ENCODE data around the gene PROSER3. TPM values are rescaled to one million over a fixed set of nuclear protein-coding genes. Genes with fewer than 3 reads are reported as not detected.
A peak's percentile ranks its signal among the peaks of the same experiment; 100 is the strongest.

The PROSER3 gene
- total RNA-seq, 1 donor = 5.8 TPM

GRCh38 chr19:35774274-35775045 lies 16.5 kb downstream of the PROSER3 start:
- TF ChIP-seq CTCF (IDR thresholded peaks at IDR 0.05; ENCODE audit: extremely low read depth, low read depth, low read length) = no peak
- H3K4me2 ChIP-seq (ENCODE audit: insufficient read depth, low read length) = peak overlapping the region; percentile 90
- no peak overlapping the region for H3K27ac ChIP-seq (ENCODE audit: low read depth, low read length)
- H3K4me3 ChIP-seq (ENCODE audit: insufficient read depth, low read length) = peak overlapping the region; percentile 79
- H4K20me1 ChIP-seq (ENCODE audit: insufficient read depth, low read length) = no peaks in the 10 kb centered on the region
- H3K36me3 ChIP-seq (ENCODE audit: insufficient read depth, low read length) = no peaks in the 10 kb centered on the region
- peaks cover 7% of the 10 kb centered on the region for H3K4me1 ChIP-seq (ENCODE audit: insufficient read depth, low read length)
- no peaks in the 10 kb centered on the region for H3K9me3 ChIP-seq (ENCODE audit: low read depth, low read length)
- peak overlapping the region; percentile 66 for H2AFZ ChIP-seq (ENCODE audit: low read length)
- no peaks in the 10 kb centered on the region for H3K27me3 ChIP-seq (ENCODE audit: insufficient read depth, low read length)
- peak; percentile 31 for DNase-seq (ENCODE audit: insufficient read length, low spot score, missing footprints)
- H3K79me2 ChIP-seq (ENCODE audit: insufficient read depth, low read length) = peaks cover 2% of the 10 kb centered on the region

GRCh38 chr19:35775046-35775297 lies 17.0 kb downstream of the PROSER3 start:
- Histone ChIP-seq H3K9me3 (ENCODE audit: low read depth, low read length) (no peaks in the 10 kb centered on the region), H3K79me2 (ENCODE audit: insufficient read depth, low read length) (peaks cover 2% of the 10 kb centered on the region), H3K4me3 (ENCODE audit: insufficient read depth, low read length) (peak overlapping the region; percentile 79), H4K20me1 (ENCODE audit: insufficient read depth, low read length) (no peaks in the 10 kb centered on the region), H3K36me3 (ENCODE audit: insufficient read depth, low read length) (no peaks in the 10 kb centered on the region), H2AFZ (ENCODE audit: low read length) (peak overlapping the region; percentile 66), H3K27me3 (ENCODE audit: insufficient read depth, low read length) (no peaks in the 10 kb centered on the region), H3K27ac (ENCODE audit: low read depth, low read length) (no peak overlapping the region), H3K4me2 (ENCODE audit: insufficient read depth, low read length) (peak overlapping the region; percentile 90), H3K4me1 (ENCODE audit: insufficient read depth, low read length) (peaks cover 7% of the 10 kb centered on the region)
- TF ChIP-seq CTCF (IDR thresholded peaks at IDR 0.05; ENCODE audit: extremely low read depth, low read depth, low read length) = no peak
- DNase-seq (ENCODE audit: insufficient read length, low spot score, missing footprints) = no peak

GRCh38 chr19:35775298-35776101 lies 17.5 kb downstream of the PROSER3 start, which contains the start of gene ARHGAP33:
Gene ARHGAP33 (plus strand): TSS chr19:35775564. CDS start chr19:35775659, 95 bp downstream.
- H3K79me2 ChIP-seq (ENCODE audit: insufficient read depth, low read length) = peaks cover 2% of the 10 kb centered on the region
- peak within 1 kb of the TSS; percentile 79 for H3K4me3 ChIP-seq (ENCODE audit: insufficient read depth, low read length)
- H3K4me2 ChIP-seq (ENCODE audit: insufficient read depth, low read length) = peak within 1 kb of the TSS; percentile 90
- peaks cover 7% of the 10 kb centered on the region for H3K4me1 ChIP-seq (ENCODE audit: insufficient read depth, low read length)
- H3K27ac ChIP-seq (ENCODE audit: low read depth, low read length) = no peak within 1 kb of the TSS
- H4K20me1 ChIP-seq (ENCODE audit: insufficient read depth, low read length) = no peaks in the 10 kb centered on the region
- DNase-seq (ENCODE audit: insufficient read length, low spot score, missing footprints) = peak; percentile 100
- H3K27me3 ChIP-seq (ENCODE audit: insufficient read depth, low read length) = no peaks in the 10 kb centered on the region
- TF ChIP-seq CTCF (IDR thresholded peaks at IDR 0.05; ENCODE audit: extremely low read depth, low read depth, low read length) = no peak
- no peaks in the 10 kb centered on the region for H3K9me3 ChIP-seq (ENCODE audit: low read depth, low read length)
- H3K36me3 ChIP-seq (ENCODE audit: insufficient read depth, low read length) = no peaks in the 10 kb centered on the region
- peak within 1 kb of the TSS; percentile 74 for H2AFZ ChIP-seq (ENCODE audit: low read length)

Measured in osteoblast (primary cell).